HG03095 (cell line): ENCODE measurements around the gene NR2F1-AS1.

Experiments used
- ATAC-seq: cut with Tn5 transposase; IDR thresholded peaks from one replicate; pipeline ENCODE4 v1.9.1; 2021; ENCODE audit warnings: moderate library complexity; ENCODE audit not compliant: unreplicated experiment

NR2F1-AS1 gene

DNA sequence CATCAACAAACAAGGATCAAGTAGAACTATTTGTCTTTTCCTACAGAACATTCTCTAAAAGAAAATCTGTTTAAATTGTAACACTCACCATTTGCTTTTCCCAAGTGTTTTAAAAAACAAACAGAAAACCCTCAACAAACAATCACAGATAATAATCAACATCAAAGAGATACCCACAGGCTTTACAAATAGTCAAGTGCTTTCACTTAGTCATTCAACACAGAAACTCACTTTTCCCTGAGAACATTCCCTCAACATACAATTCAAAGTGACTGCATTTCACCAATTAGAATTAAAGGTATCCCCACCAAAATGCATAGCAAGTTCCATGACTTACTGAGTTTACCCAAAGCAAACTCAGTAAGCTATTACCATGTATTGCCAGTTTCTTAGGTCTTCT lies 144.9 kb downstream of the NR2F1-AS1 start:
- no peak for ATAC-seq

DNA sequence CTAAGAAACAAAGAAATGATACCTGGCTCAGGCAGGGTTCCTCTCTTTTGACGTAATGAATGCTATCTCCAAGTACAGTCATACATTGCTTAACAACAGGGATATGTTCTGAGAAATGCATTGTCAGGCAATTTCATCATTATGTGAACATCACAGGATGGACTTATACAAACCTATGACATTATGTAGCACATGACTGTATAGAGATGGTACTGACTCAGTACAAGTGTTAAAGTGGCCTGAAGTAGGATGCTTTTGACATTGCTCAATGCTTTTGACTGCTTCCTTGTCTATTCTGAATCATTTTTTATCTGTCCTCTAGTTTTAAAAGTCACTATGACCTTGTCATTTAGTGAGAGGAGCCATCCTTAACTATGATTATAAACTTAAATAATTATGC lies 147.6 kb downstream of the NR2F1-AS1 start:
- no peak for ATAC-seq

DNA sequence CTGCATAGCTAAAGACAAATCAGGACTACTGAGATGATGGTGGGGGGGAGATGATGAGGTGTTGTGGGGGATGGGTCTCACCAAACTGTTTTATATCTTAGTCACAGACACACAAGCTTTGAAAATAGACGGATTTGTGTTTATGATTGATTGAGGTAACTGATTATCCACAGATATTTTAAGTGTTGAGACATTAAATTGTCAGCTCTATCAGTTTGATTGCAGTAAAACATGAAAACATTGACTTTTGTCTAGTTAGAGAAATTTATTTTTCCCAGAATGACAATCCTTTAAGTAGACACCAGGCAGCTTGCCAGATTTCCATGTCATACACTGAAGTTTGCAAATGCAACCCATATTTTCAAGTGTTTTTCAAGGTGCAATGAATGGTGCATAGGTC lies 149.8 kb downstream of the NR2F1-AS1 start:
- no peak for ATAC-seq

DNA sequence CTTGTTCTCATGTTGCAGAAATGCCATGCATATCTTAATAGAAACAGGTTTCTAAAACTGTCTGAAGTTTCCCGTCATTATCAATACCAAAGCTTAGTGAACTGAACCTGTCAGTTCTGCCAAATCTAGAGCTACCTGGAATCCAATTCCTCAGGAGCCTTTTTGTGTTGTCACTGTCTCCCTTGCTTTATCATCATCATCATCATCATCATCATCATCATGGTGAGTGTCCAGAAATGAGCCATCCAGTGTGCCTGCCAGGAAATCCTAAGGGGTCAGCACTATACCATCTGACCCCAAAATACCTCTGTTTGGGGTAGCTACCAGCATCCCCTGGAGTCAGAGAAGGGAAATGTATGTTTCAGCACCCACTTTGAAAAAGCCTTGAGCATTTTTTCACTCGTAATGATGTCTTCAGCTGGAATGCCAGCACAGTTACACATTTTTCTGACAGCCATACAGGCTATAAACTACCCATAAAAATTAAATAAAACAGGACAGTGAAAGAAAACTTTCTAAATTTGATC lies 150.3 kb downstream of the NR2F1-AS1 start:
- ATAC-seq = no peak

DNA sequence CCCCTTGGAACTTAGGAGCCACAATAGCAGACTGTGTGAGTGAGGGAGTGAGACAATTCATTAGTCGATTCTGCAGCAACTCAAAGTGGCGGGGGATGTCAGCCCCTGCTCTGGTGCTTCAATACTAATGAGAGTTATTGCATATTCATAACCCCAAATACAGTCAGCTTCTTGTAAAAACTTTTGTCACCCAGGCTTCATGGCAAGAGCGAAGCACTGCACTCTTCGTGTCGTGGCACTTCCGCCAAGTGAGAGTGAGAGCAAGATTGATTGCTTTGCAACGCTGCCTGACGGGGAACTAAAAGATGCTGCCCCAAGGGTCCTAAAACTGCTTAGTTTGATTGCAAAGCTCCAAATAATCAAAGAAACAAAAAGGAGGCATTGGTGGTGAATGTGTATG lies 150.9 kb downstream of the NR2F1-AS1 start:
- ATAC-seq = no peak

DNA sequence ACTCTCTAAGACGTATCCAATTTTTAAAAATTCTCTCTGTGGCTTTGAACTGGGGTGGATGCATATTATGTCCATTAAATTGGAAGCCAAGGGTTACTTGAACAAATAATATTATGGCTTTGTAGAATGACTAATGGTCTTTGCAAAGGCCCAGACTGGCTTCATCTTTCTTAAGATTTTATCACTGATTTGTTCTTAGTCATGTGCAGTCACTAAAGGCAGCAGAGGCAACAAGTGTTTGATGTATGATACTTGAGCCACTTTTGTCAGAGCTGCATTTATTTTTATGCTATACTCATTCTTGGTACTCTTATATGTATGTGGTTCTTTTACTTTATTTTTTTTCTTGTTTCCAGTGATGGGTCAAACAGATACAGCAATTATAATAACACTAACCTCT lies 152.2 kb downstream of the NR2F1-AS1 start:
- no peak for ATAC-seq

DNA sequence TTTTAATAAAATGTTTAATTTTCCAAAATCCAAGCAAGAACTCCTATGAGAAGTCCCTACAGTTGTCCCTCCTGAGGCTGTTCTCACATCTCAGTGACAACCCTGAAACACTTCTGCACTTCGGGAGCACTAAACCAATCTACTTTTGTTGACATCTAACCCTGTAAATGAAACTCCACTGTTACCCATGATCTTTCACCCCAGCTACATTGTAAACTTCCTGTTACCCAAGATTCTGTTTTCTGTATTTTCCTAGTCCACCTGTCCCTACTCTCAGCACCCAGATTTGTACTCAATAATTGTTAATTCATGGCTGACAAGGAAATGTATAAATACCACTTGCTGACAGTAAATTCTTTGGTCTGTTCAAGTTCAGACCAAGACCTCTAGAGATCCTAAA lies 153.7 kb downstream of the NR2F1-AS1 start:
- no peak for ATAC-seq

DNA sequence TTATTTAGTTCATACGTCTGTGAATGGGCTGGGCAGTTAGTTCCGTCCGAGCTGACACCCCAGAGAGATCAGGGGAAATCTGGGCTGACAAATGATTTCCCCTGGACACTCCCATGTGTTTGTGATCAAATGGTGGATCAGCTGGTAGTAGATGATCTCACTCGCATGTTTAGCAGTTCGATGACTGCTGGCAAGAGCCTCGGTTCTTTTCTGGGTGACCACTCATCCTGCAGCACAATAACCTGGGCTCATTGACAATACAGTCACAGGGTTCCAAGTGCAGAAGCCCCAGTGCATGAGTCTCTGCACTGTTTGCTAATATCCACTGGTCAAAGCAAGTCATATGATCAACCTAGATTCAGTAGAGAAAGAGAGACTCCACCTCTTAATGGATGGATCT lies 155.9 kb downstream of the NR2F1-AS1 start:
- ATAC-seq = no peak

DNA sequence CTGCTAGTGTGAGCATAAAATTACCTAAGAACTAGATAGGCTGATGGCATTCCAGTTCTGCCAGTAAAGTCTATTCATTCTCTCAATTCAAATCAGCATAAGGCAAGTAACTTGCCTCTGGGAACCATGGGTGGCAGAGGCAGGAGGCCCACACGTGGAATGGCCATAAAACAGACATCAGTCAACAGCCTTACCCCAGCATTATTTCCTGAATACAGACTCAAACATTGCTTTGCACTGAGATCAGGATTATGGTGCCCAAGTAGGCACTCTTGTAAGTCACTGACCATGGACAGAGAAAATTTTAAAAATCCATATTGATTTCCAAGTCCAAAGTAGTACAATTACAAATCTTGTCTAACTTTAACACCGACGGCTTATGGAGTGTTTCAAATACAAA lies 157.7 kb downstream of the NR2F1-AS1 start:
- no peak for ATAC-seq

DNA sequence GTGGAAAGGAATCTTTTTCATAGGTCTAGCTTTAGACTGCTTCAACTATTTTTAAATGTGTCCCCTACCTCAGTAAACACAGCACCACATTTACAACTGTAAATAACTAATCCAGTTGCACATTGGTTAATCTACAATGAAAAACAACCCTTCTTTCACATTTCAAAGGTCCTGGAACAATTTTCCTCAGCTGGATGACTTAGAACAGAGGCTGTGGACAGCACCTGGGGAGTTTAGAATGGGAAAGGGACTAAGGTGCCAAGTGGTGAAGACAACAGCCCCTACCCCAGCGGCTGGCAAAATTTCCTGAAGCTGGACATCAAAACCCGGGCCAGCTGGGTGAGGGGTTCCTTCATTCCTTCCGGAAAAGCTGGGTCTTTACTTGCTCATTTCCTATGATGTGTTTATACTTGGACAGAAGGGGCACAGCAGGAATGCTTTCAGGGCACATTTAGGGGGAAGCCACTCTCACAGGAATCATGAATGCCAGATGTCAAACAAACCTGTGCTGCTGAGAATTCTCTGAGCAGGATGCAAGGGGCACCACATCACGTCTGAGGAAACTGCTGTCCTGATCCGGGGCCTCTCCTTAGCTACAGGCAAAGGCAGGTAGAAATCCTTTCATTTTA lies 158.3 kb downstream of the NR2F1-AS1 start:
- no peak for ATAC-seq

DNA sequence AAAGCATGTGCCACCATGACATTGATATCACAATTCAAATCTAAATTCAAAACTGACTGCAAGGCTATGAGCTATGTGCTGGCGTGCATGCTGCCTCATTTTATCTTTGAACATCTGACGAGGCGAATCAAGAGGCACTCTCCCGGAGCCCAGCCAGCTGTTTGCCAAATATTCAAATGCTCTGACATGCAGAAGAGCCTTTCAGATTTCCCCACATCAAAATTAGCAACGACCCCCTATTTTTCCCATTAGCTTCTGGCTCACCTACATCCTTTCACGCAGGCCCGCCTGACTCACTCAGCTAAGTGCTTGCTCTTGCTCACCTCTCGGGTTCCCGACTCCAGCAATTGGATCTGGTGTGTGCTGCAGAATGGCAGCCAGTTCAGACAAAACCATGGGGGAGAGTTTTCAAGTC lies 159.0 kb downstream of the NR2F1-AS1 start:
- ATAC-seq = no peak

DNA sequence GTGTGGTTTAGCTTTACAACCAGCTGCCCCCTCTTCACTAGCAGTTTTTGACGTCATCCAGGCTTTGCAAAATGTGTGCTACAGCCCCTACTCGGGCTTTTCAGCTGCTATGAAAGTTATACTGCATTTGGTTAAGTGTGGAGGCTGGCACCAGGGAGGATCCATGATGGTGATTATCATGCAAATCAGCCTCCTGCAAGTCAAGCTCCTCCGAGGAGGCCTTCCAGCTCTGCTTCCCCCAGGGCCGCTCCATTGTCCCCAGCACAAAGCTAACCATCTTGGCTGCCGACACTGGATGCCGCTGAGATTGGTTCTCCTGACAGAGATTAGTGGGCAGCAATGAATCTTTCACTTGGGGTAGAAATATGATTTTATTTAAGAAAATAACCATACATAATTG lies 159.6 kb downstream of the NR2F1-AS1 start:
- ATAC-seq = no peak

DNA sequence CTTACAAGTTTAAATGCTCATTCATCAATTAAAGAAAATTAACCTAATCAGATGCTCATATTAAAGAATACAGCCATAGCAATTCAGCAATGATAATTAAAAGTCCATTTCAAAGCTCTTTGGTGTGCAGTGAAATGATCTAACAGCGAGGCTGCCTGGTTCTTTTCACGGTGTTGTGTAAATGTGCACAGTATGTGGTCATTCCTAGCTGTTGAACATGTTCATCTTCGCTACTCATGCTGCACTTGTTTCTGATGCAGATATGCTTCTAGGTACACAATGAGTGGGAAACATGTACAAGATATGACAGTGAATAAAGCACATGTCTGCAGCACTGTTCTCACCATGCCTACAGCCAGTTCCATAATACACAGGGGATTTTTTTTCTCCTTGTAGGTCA lies 163.5 kb downstream of the NR2F1-AS1 start:
- no peak for ATAC-seq

DNA sequence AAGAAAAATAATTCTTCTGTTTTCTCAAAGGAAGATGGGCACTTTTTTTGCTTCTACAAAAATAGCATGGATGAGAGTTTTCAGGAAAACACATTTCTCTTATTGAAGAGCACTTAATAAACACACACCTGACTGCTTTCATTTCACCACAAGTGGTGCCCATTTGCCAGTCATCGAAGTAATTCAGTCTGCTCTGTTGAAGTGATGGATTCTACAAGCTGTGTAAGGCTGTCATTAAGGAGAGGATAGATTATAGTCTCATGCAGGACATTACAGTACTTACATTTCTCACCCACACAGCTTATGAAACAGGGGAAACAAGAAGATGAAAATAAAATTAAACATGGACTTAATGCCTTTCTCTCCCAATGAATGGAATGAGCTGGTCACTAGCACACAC lies 165.2 kb downstream of the NR2F1-AS1 start:
- ATAC-seq = no peak

DNA sequence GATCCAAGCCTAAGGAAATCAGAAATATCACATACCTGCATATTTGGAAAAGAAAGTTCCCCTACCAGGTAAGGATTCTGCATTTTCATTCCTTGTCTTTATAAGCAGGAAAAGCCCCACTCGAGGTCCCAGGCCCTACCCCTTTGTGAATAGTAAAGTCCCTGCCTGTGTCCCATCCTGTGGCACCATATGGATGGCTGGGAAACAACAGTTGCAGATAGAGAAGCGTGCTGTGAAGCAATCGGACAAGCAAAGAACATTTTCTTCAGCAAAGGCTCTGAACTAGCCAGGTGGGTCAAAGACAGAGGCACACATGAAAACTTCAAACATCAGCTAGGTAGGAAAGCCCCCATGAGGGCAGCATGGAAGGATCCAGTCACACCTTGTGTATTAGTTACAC lies 169.3 kb downstream of the NR2F1-AS1 start:
- ATAC-seq = no peak

DNA sequence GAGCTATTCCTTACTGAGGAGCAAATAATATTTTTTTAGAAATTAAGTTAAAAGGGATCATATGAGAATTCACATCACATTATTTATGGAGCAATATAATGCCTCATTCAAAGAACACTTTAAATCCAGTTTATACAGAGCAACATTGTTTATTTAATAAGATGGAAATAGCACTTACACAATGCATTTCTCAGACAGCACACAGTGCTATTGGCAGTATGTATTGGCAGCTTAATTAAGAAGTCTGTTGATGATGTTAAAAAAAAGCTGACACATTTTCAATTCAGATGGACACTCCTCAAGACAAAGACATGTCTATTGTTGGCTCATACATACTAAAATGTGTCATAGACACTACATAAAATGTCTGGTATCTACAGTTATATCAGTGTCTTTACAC lies 171.3 kb downstream of the NR2F1-AS1 start:
- ATAC-seq = no peak

DNA sequence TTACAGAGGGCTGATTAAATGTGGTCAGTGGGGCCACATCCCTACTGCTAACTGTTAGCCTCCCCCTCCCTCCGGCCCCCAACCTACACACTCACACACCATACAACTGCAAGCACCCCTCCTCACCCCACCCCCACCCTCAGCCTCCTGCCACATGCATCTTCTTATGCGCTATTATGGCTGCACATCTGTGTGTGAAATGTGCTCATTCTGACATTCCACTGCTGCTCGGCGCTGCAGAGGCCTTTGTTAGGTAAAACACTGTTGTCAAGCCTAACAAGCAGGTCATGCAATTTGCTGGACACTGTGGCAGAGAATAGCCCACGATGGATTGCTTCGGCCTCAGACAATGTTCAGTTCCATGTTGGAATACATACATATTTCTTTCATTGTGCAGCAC lies 173.6 kb downstream of the NR2F1-AS1 start:
- no peak for ATAC-seq

DNA sequence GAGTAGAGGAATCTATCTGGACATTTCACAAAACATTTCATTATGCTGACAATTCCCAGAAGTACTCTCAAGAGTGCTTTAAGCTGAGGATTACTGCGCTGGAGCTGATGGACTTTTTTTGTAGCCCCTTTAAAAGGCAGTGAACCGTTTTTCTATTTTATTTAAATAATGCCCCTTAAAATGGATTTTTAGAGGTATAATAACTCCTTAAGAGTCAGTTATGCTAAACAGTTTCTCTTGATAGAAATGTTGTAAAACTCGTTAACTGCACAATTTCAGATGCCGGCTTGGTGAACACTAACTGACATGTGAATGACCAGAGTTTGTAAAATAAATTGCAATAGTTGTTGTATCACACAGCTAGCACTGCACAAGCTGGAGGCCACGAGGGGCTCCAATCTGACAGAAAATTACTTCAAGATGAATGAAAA lies 174.0 kb downstream of the NR2F1-AS1 start:
- no peak for ATAC-seq

DNA sequence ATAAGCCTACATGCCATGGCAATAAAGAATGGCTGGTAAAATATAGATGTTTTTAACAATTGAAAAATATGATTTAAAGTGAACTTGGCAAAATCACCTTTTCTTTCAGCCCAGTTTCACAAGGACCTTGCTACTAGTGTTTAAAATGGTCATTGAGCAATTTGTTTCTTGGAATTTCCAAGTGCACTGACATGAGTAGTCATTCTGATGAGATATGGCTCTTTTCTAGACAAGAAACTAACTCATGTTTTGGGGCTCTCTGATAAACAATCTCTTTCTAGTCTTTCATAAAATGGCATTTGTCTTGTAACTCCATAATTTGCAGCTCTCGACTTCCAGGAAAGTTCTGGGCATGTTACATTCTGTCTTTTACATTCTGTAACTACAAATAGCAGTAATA lies 176.8 kb downstream of the NR2F1-AS1 start:
- no peak for ATAC-seq

DNA sequence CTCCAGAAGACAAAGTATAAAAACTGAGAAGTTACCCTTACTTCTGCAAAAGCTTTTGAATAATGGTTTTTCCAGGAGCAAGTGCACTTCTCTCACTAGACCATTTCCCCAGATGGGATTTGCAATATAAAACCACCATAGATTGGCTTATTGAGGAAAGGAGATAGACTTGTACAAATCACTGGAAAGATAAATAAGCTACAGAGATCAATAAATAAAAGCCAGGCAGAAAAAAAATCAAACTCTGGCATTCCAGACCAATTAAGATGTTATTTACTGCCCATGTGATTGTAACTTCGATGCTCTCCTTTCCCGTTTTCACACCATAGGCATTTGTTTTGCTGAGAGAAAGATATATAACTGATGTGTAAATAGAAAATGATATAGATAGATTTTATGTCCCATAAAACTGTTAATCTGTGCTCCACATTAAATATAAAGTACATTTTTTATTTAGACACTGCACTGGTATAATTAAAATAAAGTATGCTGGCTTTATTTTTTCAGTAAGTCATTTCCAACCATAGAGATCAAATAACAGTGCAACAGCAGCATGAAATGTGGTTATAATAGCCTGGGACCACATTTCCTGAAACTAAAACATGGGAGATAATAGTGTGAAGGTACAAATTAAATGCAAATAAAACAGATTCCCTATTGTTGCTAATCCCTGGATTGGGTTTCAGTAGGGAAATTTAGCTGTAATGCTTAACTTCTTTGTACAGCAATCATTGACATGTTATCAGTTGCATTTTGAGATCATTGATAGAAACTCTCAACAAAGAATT lies 177.7 kb downstream of the NR2F1-AS1 start:
- no peak for ATAC-seq

DNA sequence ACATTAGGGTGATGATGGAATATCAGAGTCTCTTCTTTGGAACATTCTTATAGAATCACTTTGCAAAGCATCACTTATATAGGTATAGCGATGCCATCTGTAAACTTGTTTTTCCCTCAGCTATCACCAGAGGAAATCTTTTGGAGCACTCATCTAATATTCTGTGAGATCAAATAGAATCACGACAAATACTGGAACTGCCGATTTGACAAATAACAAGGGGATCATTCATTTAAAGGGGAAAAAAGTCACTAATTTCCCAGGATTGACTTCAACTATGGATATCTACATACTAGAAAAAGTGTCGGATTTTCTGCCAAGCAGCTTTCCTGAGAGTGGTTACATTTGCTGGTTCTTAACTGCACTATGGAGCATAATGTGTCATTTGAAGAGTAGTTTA lies 178.6 kb downstream of the NR2F1-AS1 start:
- ATAC-seq = no peak

DNA sequence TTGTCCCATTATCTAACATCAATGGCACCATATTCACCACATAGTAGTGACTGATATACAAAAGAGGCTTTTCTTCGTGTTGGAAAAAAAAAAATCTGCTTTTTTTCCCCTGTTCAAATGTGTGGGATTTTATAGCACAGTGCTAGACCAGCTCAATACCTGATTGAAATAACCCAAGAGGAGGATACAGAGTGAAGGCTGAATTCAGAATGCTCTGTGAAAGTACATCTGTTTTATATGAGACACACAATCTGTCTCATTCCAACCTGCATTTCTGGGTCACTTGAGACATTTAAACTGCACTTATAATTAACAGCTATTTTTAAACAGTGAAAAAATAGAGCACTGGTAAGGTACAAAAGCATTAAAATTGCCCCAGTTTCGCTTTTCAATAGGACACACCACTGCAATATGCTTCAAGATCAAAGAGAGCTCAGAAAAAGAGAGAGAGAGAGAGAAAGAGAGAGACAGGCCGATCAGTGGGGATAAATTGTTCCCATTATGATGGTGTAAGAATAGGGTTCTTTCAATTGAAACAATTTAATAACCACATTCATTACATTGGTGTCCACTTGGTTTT lies 179.3 kb downstream of the NR2F1-AS1 start:
- ATAC-seq = no peak
